Esophagus squamous epithelium (tissue), 4 donors: Measurements from ENCODE around the gene SCG3.

Experiments used
- POLR2A ChIP-seq, 4 donors: fragments of 450-650 bp; IDR thresholded peaks; one replicate each; pipeline ENCODE4 v1.6.1; 2017; ENCODE audit warnings: antibody characterized with exemption in 4 of 4, mild to moderate bottlenecking in 4 of 4, moderate library complexity in 3 of 4
- TF ChIP-seq, protein P1 (sequence below), 6 experiments: fragments of 450-650 bp in 4 of 6; fragments of 200-600 bp in 2 of 6; sonication (generic) in 2 of 6; IDR thresholded peaks; one replicate each; pipeline ENCODE4 v1.5.1; 2016 to 2019; ENCODE audit warnings: antibody characterized with exemption in 6 of 6, mild to moderate bottlenecking in 4 of 6, moderate library complexity in 4 of 6

DNA sequence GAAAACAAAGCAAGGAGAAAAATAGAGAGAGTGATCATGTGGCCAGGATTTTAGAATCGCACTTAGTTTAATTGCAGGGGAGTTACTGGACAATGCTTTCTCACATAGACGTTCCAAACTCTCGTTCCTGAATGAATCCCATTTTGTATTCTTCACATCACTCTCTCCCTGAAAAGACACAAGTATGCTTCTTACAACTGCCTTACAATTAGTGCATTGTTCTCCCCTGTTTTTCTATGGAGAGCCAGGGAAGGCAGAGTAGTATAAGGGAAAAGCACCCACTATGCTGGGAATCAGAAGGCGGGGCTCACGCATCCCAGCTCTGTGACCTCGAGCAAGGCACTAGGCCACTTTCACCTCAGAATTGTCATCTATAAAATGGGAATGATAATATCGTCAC lies 84.4 kb downstream of the SCG3 start:
- TF ChIP-seq, protein P1, sequence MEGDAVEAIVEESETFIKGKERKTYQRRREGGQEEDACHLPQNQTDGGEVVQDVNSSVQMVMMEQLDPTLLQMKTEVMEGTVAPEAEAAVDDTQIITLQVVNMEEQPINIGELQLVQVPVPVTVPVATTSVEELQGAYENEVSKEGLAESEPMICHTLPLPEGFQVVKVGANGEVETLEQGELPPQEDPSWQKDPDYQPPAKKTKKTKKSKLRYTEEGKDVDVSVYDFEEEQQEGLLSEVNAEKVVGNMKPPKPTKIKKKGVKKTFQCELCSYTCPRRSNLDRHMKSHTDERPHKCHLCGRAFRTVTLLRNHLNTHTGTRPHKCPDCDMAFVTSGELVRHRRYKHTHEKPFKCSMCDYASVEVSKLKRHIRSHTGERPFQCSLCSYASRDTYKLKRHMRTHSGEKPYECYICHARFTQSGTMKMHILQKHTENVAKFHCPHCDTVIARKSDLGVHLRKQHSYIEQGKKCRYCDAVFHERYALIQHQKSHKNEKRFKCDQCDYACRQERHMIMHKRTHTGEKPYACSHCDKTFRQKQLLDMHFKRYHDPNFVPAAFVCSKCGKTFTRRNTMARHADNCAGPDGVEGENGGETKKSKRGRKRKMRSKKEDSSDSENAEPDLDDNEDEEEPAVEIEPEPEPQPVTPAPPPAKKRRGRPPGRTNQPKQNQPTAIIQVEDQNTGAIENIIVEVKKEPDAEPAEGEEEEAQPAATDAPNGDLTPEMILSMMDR (IDR thresholded peaks at IDR 0.05), result no peak
- TF ChIP-seq POLR2A (IDR thresholded peaks at IDR 0.05), result no peak
